HCT116 (cell line): ENCODE data around the gene KRTAP19-8. TPM values are rescaled to one million over a fixed set of nuclear protein-coding genes. Genes with fewer than 3 reads are reported as not detected.

Experiments used
- ATAC-seq: fragments of 200-7000 bp; cut with Tn5 transposase; 2 replicates; pipeline ENCODE4 v1.9.1; 2020; ENCODE audit warnings: mild to moderate bottlenecking, moderate library complexity
- BruUV-seq: library from RNA; stranded (reverse); fragments of 400-500 nt; replicated peaks from 2 replicates; lab custom pipeline; 2021; lab: Mats Ljungman, UMichigan
- CTCF ChIA-PET: fragments of 300-600 bp; sonication (Branson Sonifier 250); formaldehyde crosslinking; loops from one replicate; lab custom pipeline; 2021; ENCODE audit warnings: antibody characterized with exemption; lab: Charles Lee
- POLR2A ChIA-PET: fragments of 300-600, 350-600 bp; sonication (Branson Sonifier 250); formaldehyde crosslinking; loops from one replicate; lab custom pipeline; 2021; ENCODE audit warnings: antibody characterized with exemption; lab: Charles Lee
- RAD21 ChIA-PET, 2 experiments: fragments of 300-600 bp; sonication (Branson Sonifier 250); formaldehyde crosslinking; loops; one replicate each; lab custom pipeline; 2023; ENCODE audit warnings: low total read pairs in 2 of 2; ENCODE audit not compliant: uncharacterized antibody in 2 of 2, unreplicated experiment in 2 of 2, low non-redundant PET in 1 of 2; lab: Charles Lee
- DNase-seq: peaks from one replicate; pipeline ENCODE4 v3.0.0-alpha.2; 2010; ENCODE audit warnings: low read depth, low spot score
- H2AFZ ChIP-seq: fragments of 200-600 bp; shearing (Covaris generic), sonication (generic); 2 replicates; pipeline ENCODE4 v1.6.1; 2017; ENCODE audit warnings: low read depth, mixed run types, mixed read lengths, antibody characterized with exemption, low read length; ENCODE audit not compliant: poor library complexity, severe bottlenecking
- H3K27ac ChIP-seq: 2 replicates; pipeline ENCODE4 v1.5.1; 2012; ENCODE audit warnings: low read depth, low read length
- H3K27me3 ChIP-seq: fragments of 200-600 bp; sonication (generic); 2 replicates; pipeline ENCODE4 v1.6.1; 2016; ENCODE audit warnings: mixed run types, low read length, mixed read lengths; ENCODE audit not compliant: insufficient read depth
- H3K36me3 ChIP-seq, 2 experiments: fragments of 200-500 bp in 1 of 2; fragments of 200-600 bp in 1 of 2; sonication (Bioruptor generic) in 1 of 2; sonication (generic) in 1 of 2; 2 replicates each; pipeline versions ENCODE4 v1.5.1 to v1.6.1; 2014 to 2016; ENCODE audit warnings: low read length in 2 of 2, inconsistent platforms in 1 of 2, mixed read lengths in 1 of 2, mixed run types in 1 of 2; ENCODE audit not compliant: insufficient read depth in 2 of 2, control insufficient read depth in 1 of 2
- H3K4me1 ChIP-seq, 2 experiments: fragments of 200-600 bp in 1 of 2; sonication (generic) in 1 of 2; 2 replicates each; pipeline versions ENCODE4 v1.5.1 to v1.6.1; 2012 to 2017; ENCODE audit warnings: low read length in 2 of 2, inconsistent platforms in 1 of 2, mild to moderate bottlenecking in 1 of 2, mixed read lengths in 1 of 2, mixed run types in 1 of 2, moderate library complexity in 1 of 2; ENCODE audit not compliant: insufficient read depth in 2 of 2, control insufficient read depth in 1 of 2
- H3K4me2 ChIP-seq: fragments of 200-600 bp; sonication (generic); 2 replicates; pipeline ENCODE4 v1.6.1; 2017; ENCODE audit warnings: mixed run types, low read length, mixed read lengths
- H3K4me3 ChIP-seq, 2 experiments: fragments of 200-600 bp in 1 of 2; sonication (generic) in 1 of 2; replicated peaks in 1 of 2; 2 replicates each; pipeline ENCODE4 v1.5.1; 2011 to 2016; ENCODE audit warnings: low read length in 2 of 2, control low read depth in 1 of 2, low read depth in 1 of 2, mild to moderate bottlenecking in 1 of 2, mixed read lengths in 1 of 2, mixed run types in 1 of 2
- H3K79me2 ChIP-seq: fragments of 200-600 bp; sonication (generic); 2 replicates; pipeline ENCODE4 v1.6.1; 2017; ENCODE audit warnings: mild to moderate bottlenecking, mixed run types, low read length, moderate library complexity, mixed read lengths; ENCODE audit not compliant: insufficient read depth
- H3K9ac ChIP-seq: fragments of 200-600 bp; sonication (generic); 2 replicates; pipeline ENCODE4 v1.6.1; 2016; ENCODE audit warnings: low read length, mixed read lengths
- H3K9me2 ChIP-seq: fragments of 200-600 bp; sonication (generic), shearing (Covaris generic); 2 replicates; pipeline ENCODE4 v1.6.1; 2017; ENCODE audit warnings: mixed run types, mild to moderate bottlenecking, moderate library complexity; ENCODE audit not compliant: insufficient read depth
- H3K9me3 ChIP-seq, 2 experiments: fragments of 200-500 bp in 1 of 2; fragments of 200-600 bp in 1 of 2; sonication (Bioruptor generic) in 1 of 2; sonication (generic) in 1 of 2; 2 replicates each; pipeline ENCODE4 v1.6.1; 2014 to 2017; ENCODE audit warnings: low read length in 2 of 2, mixed read lengths in 2 of 2, inconsistent platforms in 1 of 2, low read depth in 1 of 2, mild to moderate bottlenecking in 1 of 2, mixed run types in 1 of 2, moderate library complexity in 1 of 2; ENCODE audit not compliant: control insufficient read depth in 1 of 2, insufficient read depth in 1 of 2
- H4K20me1 ChIP-seq: fragments of 200-600 bp; sonication (generic), shearing (Covaris generic); 2 replicates; pipeline ENCODE4 v1.6.1; 2017; ENCODE audit warnings: mixed run types, mild to moderate bottlenecking, moderate library complexity; ENCODE audit not compliant: insufficient read depth
- CBX3 ChIP-seq: IDR thresholded peaks from 2 replicates; pipeline ENCODE4 v1.6.1; 2012; ENCODE audit warnings: low read depth
- CEBPB ChIP-seq: IDR thresholded peaks from 2 replicates; pipeline ENCODE4 v1.6.1; 2012; ENCODE audit warnings: low read depth
- EZH2 ChIP-seq: fragments of 200-600 bp; sonication (generic); IDR thresholded peaks from 2 replicates; pipeline ENCODE4 v1.6.1; 2017; ENCODE audit warnings: antibody characterized with exemption, mixed run types
- FOSL1 ChIP-seq: IDR thresholded peaks from 2 replicates; pipeline ENCODE4 v1.6.1; 2012; ENCODE audit warnings: low read depth
- POLR2A ChIP-seq: IDR thresholded peaks from 2 replicates; pipeline ENCODE4 v1.7.0; 2011; ENCODE audit warnings: borderline replicate concordance; ENCODE audit not compliant: insufficient read depth, insufficient read length; ENCODE audit errors: extremely low read depth
- RAD21 ChIP-seq: IDR thresholded peaks from 2 replicates; pipeline ENCODE4 v1.6.1; 2012; ENCODE audit warnings: low read depth, mild to moderate bottlenecking
- SIN3A ChIP-seq: IDR thresholded peaks from 2 replicates; pipeline ENCODE4 v1.6.1; 2012; ENCODE audit warnings: low read depth
- SP1 ChIP-seq: IDR thresholded peaks from 2 replicates; pipeline ENCODE4 v1.6.1; 2012; ENCODE audit warnings: low read depth
- SRF ChIP-seq: IDR thresholded peaks from 2 replicates; pipeline ENCODE4 v1.6.1; 2012; ENCODE audit warnings: low read depth
- TCF7L2 ChIP-seq: IDR thresholded peaks from 2 replicates; pipeline ENCODE4 v1.7.0; 2011; ENCODE audit warnings: borderline replicate concordance, inconsistent platforms; ENCODE audit not compliant: insufficient read depth, insufficient read length; ENCODE audit errors: extremely low read depth
- YY1 ChIP-seq: IDR thresholded peaks from 2 replicates; pipeline ENCODE4 v1.6.1; 2011; ENCODE audit warnings: low read length, low read depth, moderate library complexity, mild to moderate bottlenecking; ENCODE audit not compliant: insufficient replicate concordance; ENCODE audit errors: extremely low read depth
- ZFX ChIP-seq: fragments of 450-650 bp; IDR thresholded peaks from 2 replicates; pipeline ENCODE4 v1.6.1; 2017
- intact Hi-C: fragments of 100-400 bp; cut with micrococcal nuclease; formaldehyde crosslinking; loops from 2 replicates; pipeline ENCODE4 v1.10.0; 2022
- total RNA-seq: library from RNA; stranded (reverse); gene quantifications from one replicate; pipeline ENCODE4 v1.2.1, GENCODE V29; 2021; ENCODE audit not compliant: unreplicated experiment
- TF ChIP-seq, protein P1 (sequence below), 3 experiments: fragments of 200-600 bp in 1 of 3; sonication (generic) in 1 of 3; IDR thresholded peaks in 2 of 3; conservative IDR thresholded peaks in 1 of 3; 2 replicates each; pipeline ENCODE4 v1.5.1; 2012 to 2017; ENCODE audit warnings: low read depth in 2 of 3, low read length in 2 of 3, antibody characterized with exemption in 1 of 3, borderline replicate concordance in 1 of 3, control low read depth in 1 of 3, mild to moderate bottlenecking in 1 of 3, mixed read lengths in 1 of 3, mixed run types in 1 of 3, moderate library complexity in 1 of 3; ENCODE audit not compliant: insufficient read depth in 1 of 3
- TF ChIP-seq, protein P2 (sequence below): IDR thresholded peaks from 2 replicates; pipeline ENCODE4 v1.6.1; 2012
- TF ChIP-seq, protein P3 (sequence below): IDR thresholded peaks from 2 replicates; pipeline ENCODE4 v1.6.1; 2012; ENCODE audit warnings: low read depth

KRTAP19-8 gene
- total RNA-seq, 1 experiment from 2014 or later = not detected

GRCh38 chr21:31078216-31078615 lies 39.9 kb upstream of the KRTAP19-8 start:
- intact Hi-C loops = loop anchor here (5.0 kb wide), 1 partner anchor 831 kb away; no protein-coding TSS in a partner anchor
- no TSS peak for BruUV-seq
- ChIA-PET CTCF (no interaction called here), RAD21 (interaction anchor here in 1 of 2 experiments (0.6 kb wide), 1 partner anchor 8 kb away, joined by 9 read pairs; no protein-coding TSS in a partner anchor), POLR2A (no interaction called here)
- no peaks in the 10 kb centered on the region for H3K9me3 ChIP-seq
- H3K4me1 ChIP-seq = no peaks in the 10 kb centered on the region
- no peaks in the 10 kb centered on the region for H3K36me3 ChIP-seq
- no peaks in the 10 kb centered on the region for H3K79me2 ChIP-seq
- H3K9ac ChIP-seq = no peak overlapping the region
- H3K4me3 ChIP-seq = no peak overlapping the region
- ATAC-seq (no peak), DNase-seq (no peak)
- no peaks in the 10 kb centered on the region for H4K20me1 ChIP-seq
- H3K9me2 ChIP-seq = no peaks in the 10 kb centered on the region
- H2AFZ ChIP-seq = no peak overlapping the region
- no peaks in the 10 kb centered on the region; the same call in 1 of the 2 replicates for H3K27me3 ChIP-seq
- H3K27ac ChIP-seq = no peak overlapping the region
- no peak for TF ChIP-seq EZH2
- TF ChIP-seq CBX3 = no peak
- TF ChIP-seq RAD21 = no peak
- TF ChIP-seq POLR2A = no peak
- TF ChIP-seq, protein P1, sequence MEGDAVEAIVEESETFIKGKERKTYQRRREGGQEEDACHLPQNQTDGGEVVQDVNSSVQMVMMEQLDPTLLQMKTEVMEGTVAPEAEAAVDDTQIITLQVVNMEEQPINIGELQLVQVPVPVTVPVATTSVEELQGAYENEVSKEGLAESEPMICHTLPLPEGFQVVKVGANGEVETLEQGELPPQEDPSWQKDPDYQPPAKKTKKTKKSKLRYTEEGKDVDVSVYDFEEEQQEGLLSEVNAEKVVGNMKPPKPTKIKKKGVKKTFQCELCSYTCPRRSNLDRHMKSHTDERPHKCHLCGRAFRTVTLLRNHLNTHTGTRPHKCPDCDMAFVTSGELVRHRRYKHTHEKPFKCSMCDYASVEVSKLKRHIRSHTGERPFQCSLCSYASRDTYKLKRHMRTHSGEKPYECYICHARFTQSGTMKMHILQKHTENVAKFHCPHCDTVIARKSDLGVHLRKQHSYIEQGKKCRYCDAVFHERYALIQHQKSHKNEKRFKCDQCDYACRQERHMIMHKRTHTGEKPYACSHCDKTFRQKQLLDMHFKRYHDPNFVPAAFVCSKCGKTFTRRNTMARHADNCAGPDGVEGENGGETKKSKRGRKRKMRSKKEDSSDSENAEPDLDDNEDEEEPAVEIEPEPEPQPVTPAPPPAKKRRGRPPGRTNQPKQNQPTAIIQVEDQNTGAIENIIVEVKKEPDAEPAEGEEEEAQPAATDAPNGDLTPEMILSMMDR (IDR thresholded peaks at IDR 0.05 in 2 of 3, conservative IDR thresholded peaks at IDR 0.05 in 1 of 3; ENCODE audit: borderline replicate concordance in 1 of 3, insufficient read depth in 1 of 3, low read depth in 2 of 3, low read length in 2 of 3) = no peak
- no peak overlapping the region for H3K4me2 ChIP-seq

DNA sequence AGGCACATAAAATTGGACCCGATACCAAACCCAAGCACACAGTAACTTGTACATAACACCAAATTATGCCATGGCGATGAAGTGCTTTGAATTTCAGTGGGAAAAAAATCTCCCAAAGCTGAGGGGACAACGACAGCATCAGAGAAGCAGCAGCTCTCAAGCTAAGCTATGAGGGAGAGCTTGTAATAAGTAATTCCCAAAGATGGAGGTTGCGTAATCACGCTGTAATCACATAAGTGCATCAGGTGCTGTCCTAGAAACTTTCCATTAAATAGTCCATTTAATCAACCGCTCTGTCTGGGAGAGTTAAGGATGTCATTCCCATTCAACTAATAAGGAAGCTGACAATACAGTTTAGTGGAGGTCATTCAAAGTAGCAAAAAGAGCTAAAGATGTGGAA lies 37.6 kb upstream of the KRTAP19-8 start:
- H3K27me3 ChIP-seq = peaks cover 18% of the 10 kb centered on the region; the same call in 1 of the 2 replicates
- RAD21 ChIA-PET = no interaction called here
- no peak overlapping the region for H3K9ac ChIP-seq
- ATAC-seq (no peak), DNase-seq (no peak)
- no peaks in the 10 kb centered on the region for H3K36me3 ChIP-seq
- H3K79me2 ChIP-seq = no peaks in the 10 kb centered on the region
- no peaks in the 10 kb centered on the region for H3K9me3 ChIP-seq
- H2AFZ ChIP-seq = no peak overlapping the region
- H4K20me1 ChIP-seq = no peaks in the 10 kb centered on the region
- POLR2A ChIA-PET = no interaction called here
- no peak overlapping the region for H3K4me2 ChIP-seq
- intact Hi-C loops = loop anchor here (5.0 kb wide), 1 partner anchor 829 kb away; no protein-coding TSS in a partner anchor
- no peaks in the 10 kb centered on the region for H3K9me2 ChIP-seq
- no peak overlapping the region for H3K27ac ChIP-seq
- no peaks in the 10 kb centered on the region for H3K4me1 ChIP-seq
- H3K4me3 ChIP-seq = no peak overlapping the region
- CTCF ChIA-PET = interaction anchor here (1.1 kb wide), 1 partner anchor 10 kb away, joined by 5 read pairs; no protein-coding TSS in a partner anchor
- no TSS peak for BruUV-seq
- TF ChIP-seq SIN3A (no peak), SRF (no peak), FOSL1 (no peak), SP1 (no peak), CEBPB (no peak), YY1 (no peak), ZFX (no peak), TCF7L2 (no peak)
- TF ChIP-seq, protein P2, sequence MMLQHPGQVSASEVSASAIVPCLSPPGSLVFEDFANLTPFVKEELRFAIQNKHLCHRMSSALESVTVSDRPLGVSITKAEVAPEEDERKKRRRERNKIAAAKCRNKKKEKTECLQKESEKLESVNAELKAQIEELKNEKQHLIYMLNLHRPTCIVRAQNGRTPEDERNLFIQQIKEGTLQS = no peak
- TF ChIP-seq, protein P3, sequence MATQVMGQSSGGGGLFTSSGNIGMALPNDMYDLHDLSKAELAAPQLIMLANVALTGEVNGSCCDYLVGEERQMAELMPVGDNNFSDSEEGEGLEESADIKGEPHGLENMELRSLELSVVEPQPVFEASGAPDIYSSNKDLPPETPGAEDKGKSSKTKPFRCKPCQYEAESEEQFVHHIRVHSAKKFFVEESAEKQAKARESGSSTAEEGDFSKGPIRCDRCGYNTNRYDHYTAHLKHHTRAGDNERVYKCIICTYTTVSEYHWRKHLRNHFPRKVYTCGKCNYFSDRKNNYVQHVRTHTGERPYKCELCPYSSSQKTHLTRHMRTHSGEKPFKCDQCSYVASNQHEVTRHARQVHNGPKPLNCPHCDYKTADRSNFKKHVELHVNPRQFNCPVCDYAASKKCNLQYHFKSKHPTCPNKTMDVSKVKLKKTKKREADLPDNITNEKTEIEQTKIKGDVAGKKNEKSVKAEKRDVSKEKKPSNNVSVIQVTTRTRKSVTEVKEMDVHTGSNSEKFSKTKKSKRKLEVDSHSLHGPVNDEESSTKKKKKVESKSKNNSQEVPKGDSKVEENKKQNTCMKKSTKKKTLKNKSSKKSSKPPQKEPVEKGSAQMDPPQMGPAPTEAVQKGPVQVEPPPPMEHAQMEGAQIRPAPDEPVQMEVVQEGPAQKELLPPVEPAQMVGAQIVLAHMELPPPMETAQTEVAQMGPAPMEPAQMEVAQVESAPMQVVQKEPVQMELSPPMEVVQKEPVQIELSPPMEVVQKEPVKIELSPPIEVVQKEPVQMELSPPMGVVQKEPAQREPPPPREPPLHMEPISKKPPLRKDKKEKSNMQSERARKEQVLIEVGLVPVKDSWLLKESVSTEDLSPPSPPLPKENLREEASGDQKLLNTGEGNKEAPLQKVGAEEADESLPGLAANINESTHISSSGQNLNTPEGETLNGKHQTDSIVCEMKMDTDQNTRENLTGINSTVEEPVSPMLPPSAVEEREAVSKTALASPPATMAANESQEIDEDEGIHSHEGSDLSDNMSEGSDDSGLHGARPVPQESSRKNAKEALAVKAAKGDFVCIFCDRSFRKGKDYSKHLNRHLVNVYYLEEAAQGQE = no peak
